A673 (cell line): Measurements from ENCODE around the gene VWA2. TPM values are rescaled to one million over a fixed set of nuclear protein-coding genes. Genes with fewer than 3 reads are reported as not detected.
A peak's percentile ranks its signal among the peaks of the same experiment; 100 is the strongest.

Source experiments
- BruUV-seq: library from RNA; stranded (reverse); fragments of 400-500 nt; replicated peaks from 2 replicates; lab custom pipeline; 2021; lab: Mats Ljungman, UMichigan
- CTCF ChIA-PET: fragments of 300-600 bp; sonication (Branson Sonifier 250); formaldehyde crosslinking; loops from one replicate; lab custom pipeline; 2022; ENCODE audit warnings: antibody characterized with exemption; lab: Charles Lee
- POLR2A ChIA-PET: fragments of 300-600 bp; sonication (Branson Sonifier 250); formaldehyde crosslinking; loops from one replicate; lab custom pipeline; 2022; ENCODE audit warnings: antibody characterized with exemption; ENCODE audit not compliant: low non-redundant PET; lab: Charles Lee
- DNase-seq: peaks from one replicate; pipeline ENCODE4 v3.0.0-alpha.2; 2015; ENCODE audit warnings: low spot score
- H3K27ac ChIP-seq: fragments of 200-600 bp; sonication (generic); 2 replicates; pipeline ENCODE4 v1.5.1; 2016; ENCODE audit warnings: mixed run types, low read depth, mild to moderate bottlenecking, mixed read lengths, antibody characterized with exemption, low read length; ENCODE audit not compliant: poor library complexity, severe bottlenecking
- H3K27me3 ChIP-seq: fragments of 200-600 bp; sonication (generic); replicated peaks from 2 replicates; pipeline ENCODE4 v1.6.1; 2017; ENCODE audit warnings: mixed run types, low read depth, mild to moderate bottlenecking, mixed read lengths, antibody characterized with exemption, low read length; ENCODE audit not compliant: insufficient read depth, poor library complexity
- H3K36me3 ChIP-seq: fragments of 200-600 bp; sonication (generic); 2 replicates; pipeline ENCODE4 v1.6.1; 2016; ENCODE audit warnings: mixed run types, mild to moderate bottlenecking, mixed read lengths, antibody characterized with exemption, low read length; ENCODE audit not compliant: insufficient read depth, poor library complexity, severe bottlenecking
- H3K4me1 ChIP-seq: fragments of 200-600 bp; sonication (generic); 2 replicates; pipeline ENCODE4 v1.6.1; 2017; ENCODE audit warnings: mixed run types, mild to moderate bottlenecking, mixed read lengths, antibody characterized with exemption, low read length; ENCODE audit not compliant: insufficient read depth, poor library complexity, severe bottlenecking
- H3K4me3 ChIP-seq: fragments of 200-600 bp; sonication (generic); 2 replicates; pipeline ENCODE4 v1.5.1; 2016; ENCODE audit warnings: low read depth, mixed run types, mild to moderate bottlenecking, mixed read lengths, low read length; ENCODE audit not compliant: poor library complexity, severe bottlenecking
- H3K9me3 ChIP-seq: fragments of 200-600 bp; sonication (generic); 2 replicates; pipeline ENCODE4 v1.6.1; 2016; ENCODE audit warnings: mixed run types, low read depth, mild to moderate bottlenecking, mixed read lengths, antibody characterized with exemption, low read length; ENCODE audit not compliant: poor library complexity, severe bottlenecking
- CTCF ChIP-seq: fragments of 300-800, 200-600 bp; sonication (generic); conservative IDR thresholded peaks from 2 replicates; pipeline ENCODE4 v1.5.1; 2017; ENCODE audit warnings: low read depth, mild to moderate bottlenecking, antibody characterized with exemption, low read length, moderate library complexity, mixed read lengths
- EZH2 ChIP-seq: fragments of 200-600 bp; sonication (generic); IDR thresholded peaks from 2 replicates; pipeline ENCODE4 v1.6.1; 2017; ENCODE audit warnings: borderline replicate concordance, low read depth, mild to moderate bottlenecking, mixed read lengths, antibody characterized with exemption, low read length; ENCODE audit not compliant: poor library complexity, severe bottlenecking
- intact Hi-C: fragments of 100-400 bp; cut with micrococcal nuclease; formaldehyde crosslinking; loops from one replicate; pipeline ENCODE4 v1.10.0; 2022; ENCODE audit not compliant: unreplicated experiment
- total RNA-seq: library from RNA; stranded (reverse); gene quantifications from 2 replicates; pipeline ENCODE4 v1.2.3, GENCODE V29; 2021

The VWA2 gene
- total RNA-seq, 1 experiment from 2014 or later, result not detected

DNA sequence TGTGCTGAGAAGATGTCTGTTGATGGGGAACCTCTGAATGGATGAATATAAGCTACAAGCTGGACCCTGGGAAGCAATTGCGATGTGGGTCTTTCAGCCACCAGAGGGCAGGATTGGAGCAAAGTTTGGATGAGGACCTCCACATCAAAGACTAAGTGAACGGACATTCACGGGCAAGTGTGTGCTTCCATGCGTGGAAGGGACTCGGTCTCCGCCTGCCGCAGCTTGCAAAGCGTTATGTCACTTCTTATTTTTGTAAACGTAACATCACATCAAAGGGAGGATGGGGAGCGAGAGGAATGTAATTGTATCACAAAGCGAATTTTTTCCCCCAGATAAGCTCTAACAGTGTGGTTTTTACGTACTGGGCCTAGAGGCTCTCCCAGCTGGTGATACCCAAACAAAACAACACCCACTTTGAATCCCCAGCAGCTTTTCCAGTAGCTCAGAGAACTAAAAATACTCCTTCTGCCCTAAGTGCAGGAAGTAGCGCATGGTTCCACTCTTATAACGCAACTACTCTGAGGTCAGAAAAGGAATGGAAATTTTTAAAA lies 65.0 kb downstream of the VWA2 start:
- intact Hi-C loops, result loop anchor here (1.0 to 10.0 kb wide), 5 partner anchors 131 to 825 kb away; no protein-coding TSS in a partner anchor
- CTCF ChIA-PET, result interaction anchor here (0.5 to 2.1 kb wide), 15 partner anchors 13 to 826 kb away, joined by 3 to 10 read pairs (median 3); no protein-coding TSS in a partner anchor
- Histone ChIP-seq H3K4me1 (peaks cover 7% of the 10 kb centered on the region), H3K4me3 (peak overlapping the region; percentile 35), H3K9me3 (no peaks in the 10 kb centered on the region), H3K27ac (no peak overlapping the region), H3K27me3 (no peaks in the 10 kb centered on the region), H3K36me3 (no peaks in the 10 kb centered on the region)
- BruUV-seq, result no TSS peak
- DNase-seq, result peak; percentile 87
- TF ChIP-seq EZH2, result no peak
- TF ChIP-seq CTCF, result peak; percentile 86
- POLR2A ChIA-PET, result no interaction called here

GRCh38 chr10:114304571-114305421 lies 65.7 kb downstream of the VWA2 start:
- intact Hi-C loops, result loop anchor here (1.0 to 10.0 kb wide), 5 partner anchors 130 to 825 kb away; no protein-coding TSS in a partner anchor
- Histone ChIP-seq H3K27ac (no peak overlapping the region), H3K4me3 (peak overlapping the region; percentile 35), H3K4me1 (peaks cover 7% of the 10 kb centered on the region), H3K27me3 (no peaks in the 10 kb centered on the region), H3K9me3 (no peaks in the 10 kb centered on the region), H3K36me3 (no peaks in the 10 kb centered on the region)
- ChIA-PET POLR2A (no interaction called here), CTCF (interaction anchor here (0.7 to 2.1 kb wide), 9 partner anchors 14 to 825 kb away, joined by 3 to 10 read pairs (median 5); no protein-coding TSS in a partner anchor)
- DNase-seq, result peak; percentile 51
- peak; percentile 53 for TF ChIP-seq CTCF
- TF ChIP-seq EZH2, result no peak
- no TSS peak for BruUV-seq

GRCh38 chr10:114305521-114305925 lies 66.5 kb downstream of the VWA2 start:
- CTCF ChIA-PET, result no interaction called here
- no peak overlapping the region for H3K27ac ChIP-seq
- no peak for TF ChIP-seq EZH2
- TF ChIP-seq CTCF, result no peak
- no TSS peak for BruUV-seq
- POLR2A ChIA-PET, result no interaction called here
- H3K4me3 ChIP-seq, result no peak overlapping the region
- peaks cover 7% of the 10 kb centered on the region for H3K4me1 ChIP-seq
- no peaks in the 10 kb centered on the region for H3K27me3 ChIP-seq
- no peak for DNase-seq
- no peaks in the 10 kb centered on the region for H3K36me3 ChIP-seq
- intact Hi-C loops, result loop anchor here (2.0 to 10.0 kb wide), 2 partner anchors 129 to 243 kb away; no protein-coding TSS in a partner anchor
- H3K9me3 ChIP-seq, result no peaks in the 10 kb centered on the region
